GM12872 (cell line): ENCODE data around the gene SGK1.

Experiments
- TF ChIP-seq, protein P1 (sequence below): IDR thresholded peaks from 3 replicates; pipeline ENCODE4 v1.5.1; 2011; ENCODE audit warnings: low read depth, mild to moderate bottlenecking, low read length, moderate library complexity; ENCODE audit not compliant: insufficient read depth

SGK1 gene

DNA sequence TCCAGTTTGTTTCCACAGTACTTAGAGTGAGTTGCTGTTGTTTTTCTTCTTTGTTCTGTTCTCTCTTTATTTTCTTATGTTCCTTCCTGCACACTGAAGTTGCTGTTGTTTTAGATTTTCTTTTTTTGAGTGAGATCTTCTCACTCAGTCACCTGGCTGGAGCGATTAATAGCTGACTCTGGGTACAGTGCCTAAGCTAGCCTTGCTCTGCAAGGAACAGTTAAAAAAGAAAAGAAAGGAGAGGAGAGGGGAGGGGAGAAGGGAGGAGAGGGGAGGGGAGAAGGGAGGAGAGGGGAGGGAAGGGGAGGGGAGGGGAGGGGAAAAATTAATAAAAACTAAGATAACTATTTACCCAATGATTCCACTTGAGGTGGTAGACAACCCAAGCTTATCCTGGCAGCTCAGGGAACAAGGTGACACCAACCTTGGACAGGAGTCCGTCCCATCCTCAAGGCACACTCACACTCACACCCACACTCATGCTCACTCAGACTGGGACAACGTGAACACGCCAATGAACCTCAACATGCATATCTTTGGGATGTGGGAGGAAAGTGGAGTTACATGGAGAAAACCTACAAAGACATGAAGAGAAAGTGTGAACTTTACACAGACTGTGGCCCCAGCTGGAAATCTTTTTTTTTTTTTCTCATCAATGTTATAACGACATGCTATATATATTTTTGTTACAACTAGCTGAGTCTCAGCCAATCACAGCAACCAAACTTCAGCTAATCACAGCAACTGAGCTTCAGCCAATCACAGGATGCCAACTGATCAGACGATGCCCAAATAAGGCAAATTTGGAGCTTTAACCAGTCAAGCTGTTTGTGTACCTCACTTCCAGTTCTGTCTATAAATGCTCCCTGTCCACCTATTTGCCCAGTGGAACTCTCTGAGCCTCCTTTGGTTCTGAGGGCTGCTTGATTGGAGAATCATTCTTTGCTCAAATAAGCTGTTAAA lies 124.1 kb downstream of the SGK1 start:
- TF ChIP-seq, protein P1, sequence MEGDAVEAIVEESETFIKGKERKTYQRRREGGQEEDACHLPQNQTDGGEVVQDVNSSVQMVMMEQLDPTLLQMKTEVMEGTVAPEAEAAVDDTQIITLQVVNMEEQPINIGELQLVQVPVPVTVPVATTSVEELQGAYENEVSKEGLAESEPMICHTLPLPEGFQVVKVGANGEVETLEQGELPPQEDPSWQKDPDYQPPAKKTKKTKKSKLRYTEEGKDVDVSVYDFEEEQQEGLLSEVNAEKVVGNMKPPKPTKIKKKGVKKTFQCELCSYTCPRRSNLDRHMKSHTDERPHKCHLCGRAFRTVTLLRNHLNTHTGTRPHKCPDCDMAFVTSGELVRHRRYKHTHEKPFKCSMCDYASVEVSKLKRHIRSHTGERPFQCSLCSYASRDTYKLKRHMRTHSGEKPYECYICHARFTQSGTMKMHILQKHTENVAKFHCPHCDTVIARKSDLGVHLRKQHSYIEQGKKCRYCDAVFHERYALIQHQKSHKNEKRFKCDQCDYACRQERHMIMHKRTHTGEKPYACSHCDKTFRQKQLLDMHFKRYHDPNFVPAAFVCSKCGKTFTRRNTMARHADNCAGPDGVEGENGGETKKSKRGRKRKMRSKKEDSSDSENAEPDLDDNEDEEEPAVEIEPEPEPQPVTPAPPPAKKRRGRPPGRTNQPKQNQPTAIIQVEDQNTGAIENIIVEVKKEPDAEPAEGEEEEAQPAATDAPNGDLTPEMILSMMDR = no peak

- TF ChIP-seq, protein P1 = no peak
Observed at GRCh38 chr6:134190883-134191282, 127.0 kb downstream of the SGK1 start.

- TF ChIP-seq, protein P1 = no peak
Observed at GRCh38 chr6:134187751-134188150, 130.2 kb downstream of the SGK1 start.

DNA sequence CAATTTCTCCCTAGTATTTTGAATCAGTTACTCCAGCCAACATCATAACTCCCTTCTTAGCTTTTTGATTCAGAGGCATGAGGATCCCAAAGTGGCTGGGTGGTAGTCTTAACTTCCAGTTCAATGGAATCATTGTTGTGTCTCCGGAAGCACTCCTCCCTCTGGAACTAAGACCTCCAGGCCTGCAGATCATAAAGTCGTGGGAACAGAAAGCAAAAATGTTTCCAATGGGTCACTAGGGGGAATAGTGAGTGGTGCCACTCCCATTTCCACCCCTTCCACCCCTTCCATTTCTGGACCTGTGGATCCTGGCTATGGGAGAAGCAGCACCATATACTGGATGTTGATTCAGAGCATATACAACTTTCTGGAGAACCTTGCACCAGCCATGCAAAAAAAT lies 130.8 kb downstream of the SGK1 start:
- TF ChIP-seq, protein P1 = no peak

- TF ChIP-seq, protein P1 = no peak
Observed at GRCh38 chr6:134186355-134186754, 131.6 kb downstream of the SGK1 start.

DNA sequence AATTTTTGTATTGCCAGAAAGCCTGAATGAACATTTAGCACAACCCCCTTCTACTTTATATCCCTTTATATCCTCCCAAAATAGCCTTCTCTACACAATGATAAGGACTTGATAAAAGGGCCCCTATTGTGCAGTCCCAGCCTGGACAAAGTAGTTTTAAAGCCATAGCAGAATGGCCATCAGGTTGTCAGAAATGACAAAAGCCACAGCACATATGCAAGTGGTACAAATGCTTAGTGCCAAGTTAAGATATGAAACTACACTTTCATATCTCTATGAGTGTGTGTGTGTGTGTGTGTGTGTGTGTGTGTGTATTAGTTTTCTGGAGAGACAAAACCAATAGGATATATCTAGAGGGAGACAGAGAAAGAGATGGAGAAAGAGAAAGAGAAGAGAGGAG lies 132.6 kb downstream of the SGK1 start:
- TF ChIP-seq, protein P1 = no peak

GRCh38 chr6:134183844-134184243 lies 134.1 kb downstream of the SGK1 start:
- TF ChIP-seq, protein P1 = no peak
